ENCODE measurements around the gene NKAPL. TPM values are rescaled to one million over a fixed set of nuclear protein-coding genes. Genes with fewer than 3 reads are reported as not detected.

NKAPL gene
- total and polyA plus RNA-seq, 2 of the 8 experiments (the other 6 are each of a cell fraction or from before 2014, with no cell fraction given), result 0.08 TPM; not detected in 1

- ChIA-PET POLR2A (ENCODE audit: partially characterized antibody) (interaction anchor here (0.6 to 2.6 kb wide), 8 partner anchors 9 to 103 kb away, joined by 3 to 6 read pairs (median 4); partner anchors contain the start of gene ZSCAN16), CTCF (ENCODE audit: partially characterized antibody) (interaction anchor here (0.6 to 0.7 kb wide), 5 partner anchors 54 to 1482 kb away, joined by 3 to 4 read pairs (median 3); no protein-coding TSS in a partner anchor)
- no peak overlapping the region for H3K27ac ChIP-seq (ENCODE audit: low read depth, low read length)
- H2BK12ac ChIP-seq (ENCODE audit: low read depth, low read length), result no peak overlapping the region
- H3K4me1 ChIP-seq (replicated peaks in 1 of 4; ENCODE audit: control insufficient read depth in 3 of 4, insufficient read depth in 4 of 4, low read length in 3 of 4), result peaks cover 0 to 4% (median 0%) of the 10 kb centered on the region in 4 experiments; a peak in 3 of 7 replicates
- no peak overlapping the region for H3K14ac ChIP-seq (ENCODE audit: insufficient read length)
- no peak overlapping the region for H2AK5ac ChIP-seq (ENCODE audit: low read depth, low read length)
- H2BK20ac ChIP-seq (ENCODE audit: low read length), result no peak overlapping the region
- no peak overlapping the region for H4K91ac ChIP-seq (replicated peaks; ENCODE audit: insufficient read length, low read length)
- no peak for FAIRE-seq
- H2BK15ac ChIP-seq (ENCODE audit: low read length), result no peak overlapping the region
- H3K4me2 ChIP-seq (ENCODE audit: insufficient read depth in 1 of 2, low read depth in 2 of 2, low read length in 2 of 2), result no peak overlapping the region
- H3K18ac ChIP-seq (ENCODE audit: extremely low read depth, low read length), result no peak overlapping the region
- no peak overlapping the region for H2AFZ ChIP-seq (ENCODE audit: low read length)
- no peak overlapping the region for H2BK5ac ChIP-seq (ENCODE audit: low read depth, low read length)
- H3K9me3 ChIP-seq (ENCODE audit: insufficient read depth in 2 of 2, low read depth in 1 of 2, low read length in 1 of 2), result no peaks in the 10 kb centered on the region
- peaks cover under 1% of the 10 kb centered on the region for H3K23me2 ChIP-seq (ENCODE audit: low read depth, low read length)
- H4K8ac ChIP-seq (ENCODE audit: extremely low read depth, insufficient read depth, low read length), result no peak overlapping the region
- H3K4ac ChIP-seq (replicated peaks; ENCODE audit: insufficient read length, low read depth, low read length), result no peak overlapping the region
- H3K56ac ChIP-seq (replicated peaks; ENCODE audit: insufficient read length, low read depth, low read length), result no peak overlapping the region
- H3K36me3 ChIP-seq (ENCODE audit: control insufficient read depth in 2 of 4, insufficient read depth in 4 of 4, low read length in 3 of 4), result no peaks in the 10 kb centered on the region
- no peak overlapping the region for H3K9ac ChIP-seq (replicated peaks in 1 of 4; ENCODE audit: extremely low read depth in 1 of 4, low read depth in 3 of 4, low read length in 3 of 4)
- H4K20me1 ChIP-seq (replicated peaks in 1 of 2; ENCODE audit: control insufficient read depth in 1 of 2, insufficient read depth in 2 of 2, low read length in 2 of 2), result no peaks in the 10 kb centered on the region
- H2BK120ac ChIP-seq (replicated peaks; ENCODE audit: low read depth, low read length), result no peak overlapping the region
- no peaks in the 10 kb centered on the region; the same call in 1 of the 2 replicates for H3K79me1 ChIP-seq (ENCODE audit: low read depth, low read length)
- H4K5ac ChIP-seq (ENCODE audit: insufficient read length, low read depth, low read length), result no peak overlapping the region
- H3K79me2 ChIP-seq (ENCODE audit: control insufficient read depth in 1 of 2, insufficient read depth in 2 of 2, low read length in 2 of 2), result 0 out of 4 replicates have a peak, but pooled peaks cover 0 to under 1% of the 10 kb centered on the region in 2 experiments
- no peak overlapping the region for H3K4me3 ChIP-seq (ENCODE audit: extremely low read depth in 1 of 4, insufficient read depth in 2 of 4, low read depth in 3 of 4, low read length in 4 of 4)
- 68% methylated on average over 6 of the region's 6 CpGs; no CpG with 5 or more reads in 1 of the 2 experiments for WGBS, 2 experiments (ENCODE audit: extremely low coverage in 1 of 2, insufficient coverage in 1 of 2, insufficient read length in 1 of 2, insufficient replicate concordance in 2 of 2, low coverage in 1 of 2, low lambda C conversion rate in 2 of 2, missing lambda C conversion rate in 1 of 2)
- DNase-seq (ENCODE audit: low read depth in 1 of 2, low spot score in 2 of 2), result no peak
- H3K23ac ChIP-seq (ENCODE audit: insufficient read length), result no peak overlapping the region
- peaks cover 6 to 42% (median 28%) of the 10 kb centered on the region in 4 experiments for H3K27me3 ChIP-seq (replicated peaks in 1 of 4; ENCODE audit: control insufficient read depth in 3 of 4, extremely low read depth in 1 of 4, insufficient read depth in 3 of 4, low read length in 3 of 4)
- TF ChIP-seq E2F6 (IDR thresholded peaks at IDR 0.05) (no peak), ATF3 (IDR thresholded peaks at IDR 0.05; ENCODE audit: insufficient read depth, low read depth, low read length) (no peak), SAP30 (IDR thresholded peaks at IDR 0.05; ENCODE audit: insufficient read depth, insufficient replicate concordance, low read length) (no peak), SIRT6 (IDR thresholded peaks at IDR 0.05; ENCODE audit: low read length) (no peak), KDM5A (IDR thresholded peaks at IDR 0.05; ENCODE audit: low read length) (no peak), CREB1 (IDR thresholded peaks at IDR 0.05) (no peak), JUND (IDR thresholded peaks at IDR 0.05; ENCODE audit: low read length) (no peak), JUN (IDR thresholded peaks at IDR 0.05; ENCODE audit: low read depth, low read length) (no peak), ZNF274 (IDR thresholded peaks at IDR 0.05; ENCODE audit: borderline replicate concordance, extremely low read depth, low read length) (no peak), RFX5 (IDR thresholded peaks at IDR 0.05; ENCODE audit: borderline replicate concordance, low read depth, low read length) (no peak)
These were observed 38.6 kb upstream of the NKAPL start for GRCh38 chr6:28220257-28221133.

Measured in H1 (cell line).